ENCODE measurements around the gene GAS1. TPM values are rescaled to one million over a fixed set of nuclear protein-coding genes. Genes with fewer than 3 reads are reported as not detected.

Gene GAS1
- total and polyA plus RNA-seq, 4 donors, result 3.6 to 111 (median 57.2) TPM

- H3K27ac ChIP-seq (ENCODE audit: low read depth in 1 of 2, low read length in 2 of 2), result no peak overlapping the region
- H3K36me3 ChIP-seq (ENCODE audit: control insufficient read depth in 1 of 2, insufficient read depth in 2 of 2, low read length in 1 of 2), result no peaks in the 10 kb centered on the region
- H3K4me1 ChIP-seq (ENCODE audit: control insufficient read depth in 1 of 2, insufficient read depth in 2 of 2, low read length in 2 of 2), result no peaks in the 10 kb centered on the region
- no peaks in the 10 kb centered on the region for H3K27me3 ChIP-seq (ENCODE audit: control insufficient read depth in 1 of 2, insufficient read depth in 2 of 2, low read length in 1 of 2)
- intact Hi-C loops (cut with DNase I), result no loop called here
- DNase-seq (no peak), ATAC-seq (ENCODE audit: low FRiP score) (no peak)
- no peaks in the 10 kb centered on the region for H3K9me3 ChIP-seq (ENCODE audit: control insufficient read depth, low read length)
- H3K4me3 ChIP-seq (ENCODE audit: low read length in 2 of 2), result no peak overlapping the region
Measured at GRCh38 chr9:86971742-86972141, 24.4 kb upstream of the GAS1 start.

DNA sequence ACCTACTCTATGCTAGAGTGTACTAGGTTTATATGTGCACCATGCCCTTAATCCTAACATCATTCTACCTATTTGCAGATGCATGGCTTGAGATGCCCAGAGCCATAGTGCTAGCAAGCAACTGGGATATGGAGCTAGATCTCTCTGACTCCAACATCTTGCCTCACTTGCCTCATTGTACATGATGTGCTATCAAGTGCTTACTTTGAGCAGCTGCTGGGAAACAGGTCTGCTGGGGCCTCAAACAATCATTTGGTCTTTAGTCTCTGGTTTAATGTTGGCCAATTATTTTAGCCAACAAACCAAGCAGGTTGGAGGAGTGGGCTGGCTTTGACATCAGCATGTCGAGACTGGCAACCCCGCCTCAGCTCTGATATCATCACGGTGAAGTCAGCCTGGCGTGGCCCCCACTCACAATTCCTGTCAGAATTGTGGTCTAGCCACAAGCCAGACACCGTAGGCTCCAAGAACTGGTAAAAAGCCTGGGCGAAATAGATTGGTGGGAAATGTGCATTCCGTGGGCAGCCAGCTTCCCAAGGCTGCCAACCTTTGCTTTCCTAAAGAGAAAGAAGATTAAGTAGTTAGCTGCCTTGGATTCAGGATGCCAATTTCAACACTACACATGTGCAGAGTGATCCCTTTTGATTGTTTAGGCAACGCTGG is 21.1 kb upstream of the GAS1 start:
- H3K4me1 ChIP-seq (ENCODE audit: control insufficient read depth in 1 of 2, insufficient read depth in 2 of 2, low read length in 2 of 2), result peaks cover 0 to 2% of the 10 kb centered on the region in 2 donors
- intact Hi-C loops (cut with DNase I), result no loop called here
- H3K36me3 ChIP-seq (ENCODE audit: control insufficient read depth in 1 of 2, insufficient read depth in 2 of 2, low read length in 1 of 2), result no peaks in the 10 kb centered on the region
- H3K9me3 ChIP-seq (ENCODE audit: control insufficient read depth, low read length), result no peaks in the 10 kb centered on the region
- WGBS, 2 donors, result 25 to 39% methylated on average over 8 of the region's 8 CpGs
- DNase-seq (peak; percentile 62 to 80), ATAC-seq (ENCODE audit: low FRiP score) (no peak)
- H3K4me3 ChIP-seq (ENCODE audit: low read length in 2 of 2), result no peak overlapping the region
- H3K27me3 ChIP-seq (ENCODE audit: control insufficient read depth in 1 of 2, insufficient read depth in 2 of 2, low read length in 1 of 2), result no peaks in the 10 kb centered on the region
- no peak overlapping the region for H3K27ac ChIP-seq (ENCODE audit: low read depth in 1 of 2, low read length in 2 of 2)

DNA sequence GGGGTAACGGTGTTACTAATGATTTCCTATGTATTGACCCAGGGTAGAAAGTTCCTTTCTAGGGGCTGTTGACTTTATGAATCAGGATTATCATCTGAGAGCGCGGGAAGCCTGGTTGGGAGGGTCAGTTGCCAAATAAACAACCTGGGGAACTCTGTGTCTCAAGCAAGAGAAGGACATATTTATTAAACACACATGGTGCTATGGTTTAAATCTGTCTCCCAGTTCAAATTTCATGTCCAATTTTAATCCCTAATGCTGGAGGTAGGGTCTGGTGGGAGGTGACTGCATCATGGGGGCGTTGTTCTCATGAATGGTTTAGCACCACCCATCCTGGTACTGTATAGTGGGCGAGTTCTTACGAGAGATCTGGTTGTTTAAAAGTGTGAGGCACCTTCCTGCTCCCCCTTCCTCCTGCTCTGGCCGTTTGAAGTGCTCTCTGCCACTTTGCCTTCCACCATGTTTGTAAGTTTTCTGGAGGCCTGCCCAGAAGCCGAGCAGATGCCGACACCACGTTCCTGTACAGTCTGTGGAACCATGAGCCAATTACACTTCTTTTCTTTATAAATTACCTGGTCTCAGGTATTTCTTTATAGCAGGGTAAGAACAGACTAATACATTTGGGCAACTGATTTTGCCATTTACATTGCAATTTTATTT is 19.7 kb upstream of the GAS1 start:
- no peak overlapping the region for H3K4me3 ChIP-seq (ENCODE audit: low read length in 2 of 2)
- ATAC-seq (ENCODE audit: low FRiP score), result no peak
- intact Hi-C loops (cut with DNase I), result no loop called here
- H3K9me3 ChIP-seq (ENCODE audit: control insufficient read depth, low read length), result no peaks in the 10 kb centered on the region
- H3K27ac ChIP-seq (ENCODE audit: low read depth in 1 of 2, low read length in 2 of 2), result no peak overlapping the region
- no peaks in the 10 kb centered on the region for H3K36me3 ChIP-seq (ENCODE audit: control insufficient read depth in 1 of 2, insufficient read depth in 2 of 2, low read length in 1 of 2)
- H3K27me3 ChIP-seq (ENCODE audit: control insufficient read depth in 1 of 2, insufficient read depth in 2 of 2, low read length in 1 of 2), result no peaks in the 10 kb centered on the region
- H3K4me1 ChIP-seq (ENCODE audit: control insufficient read depth in 1 of 2, insufficient read depth in 2 of 2, low read length in 2 of 2), result peaks cover 0 to 2% of the 10 kb centered on the region in 2 donors
- no peak for DNase-seq
- WGBS, 2 donors, result 73 to 75% methylated on average over 10 of the region's 10 CpGs

DNA sequence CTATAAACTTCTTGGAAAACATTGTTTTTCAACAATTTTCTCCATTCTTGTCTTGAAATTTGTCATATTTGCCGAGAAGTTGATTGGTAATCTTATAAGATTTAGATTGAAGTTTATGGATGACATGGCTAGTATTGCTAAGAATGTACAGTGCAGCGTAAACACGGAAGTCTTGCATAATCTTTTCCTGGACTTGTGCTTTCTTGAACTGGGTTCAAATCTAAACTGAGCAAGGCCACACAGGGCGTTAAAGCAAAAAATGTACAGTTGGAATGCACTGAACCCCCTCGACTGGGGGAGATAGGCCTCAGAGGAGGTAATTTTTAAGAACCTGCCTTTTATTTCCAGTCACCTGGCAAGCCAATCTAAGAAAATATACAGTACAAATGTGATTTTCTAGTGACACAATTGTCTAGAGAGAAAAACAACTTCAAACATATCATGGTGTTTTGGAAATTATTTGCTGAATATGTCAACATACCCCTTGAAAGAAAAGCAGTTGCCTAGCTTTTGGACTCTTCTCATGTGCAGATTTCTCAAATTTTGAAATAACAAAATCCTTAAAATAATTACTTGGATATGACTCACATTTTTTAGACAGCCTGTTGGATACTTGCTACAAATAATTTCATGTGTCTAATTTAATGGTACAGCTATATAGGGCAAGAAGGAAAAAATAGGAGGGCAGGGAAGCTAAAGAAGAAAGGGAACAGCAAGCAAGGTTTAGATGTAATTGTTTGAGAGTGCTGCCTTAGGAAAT is 18.5 kb upstream of the GAS1 start:
- no peak overlapping the region for H3K4me3 ChIP-seq (ENCODE audit: low read length in 2 of 2)
- WGBS, 2 donors, result 17 to 23% methylated on average over 5 of the region's 5 CpGs
- DNase-seq, result no peak
- peak; percentile 51 for ATAC-seq (ENCODE audit: low FRiP score)
- peaks cover 0 to 2% of the 10 kb centered on the region in 2 donors for H3K4me1 ChIP-seq (ENCODE audit: control insufficient read depth in 1 of 2, insufficient read depth in 2 of 2, low read length in 2 of 2)
- no peaks in the 10 kb centered on the region for H3K36me3 ChIP-seq (ENCODE audit: control insufficient read depth in 1 of 2, insufficient read depth in 2 of 2, low read length in 1 of 2)
- intact Hi-C loops (cut with DNase I), result no loop called here
- H3K27ac ChIP-seq (ENCODE audit: low read depth in 1 of 2, low read length in 2 of 2), result peak overlapping the region in 1 of 2 donors; percentile 55
- H3K9me3 ChIP-seq (ENCODE audit: control insufficient read depth, low read length), result no peaks in the 10 kb centered on the region
- no peaks in the 10 kb centered on the region for H3K27me3 ChIP-seq (ENCODE audit: control insufficient read depth in 1 of 2, insufficient read depth in 2 of 2, low read length in 1 of 2)

- Histone ChIP-seq H3K4me3 (ENCODE audit: low read length in 2 of 2) (no peak overlapping the region), H3K9me3 (ENCODE audit: control insufficient read depth, low read length) (no peaks in the 10 kb centered on the region), H3K27ac (ENCODE audit: low read depth in 1 of 2, low read length in 2 of 2) (no peak overlapping the region), H3K36me3 (ENCODE audit: control insufficient read depth in 1 of 2, insufficient read depth in 2 of 2, low read length in 1 of 2) (no peaks in the 10 kb centered on the region), H3K27me3 (ENCODE audit: control insufficient read depth in 1 of 2, insufficient read depth in 2 of 2, low read length in 1 of 2) (no peaks in the 10 kb centered on the region), H3K4me1 (ENCODE audit: control insufficient read depth in 1 of 2, insufficient read depth in 2 of 2, low read length in 2 of 2) (peaks cover 0 to 2% of the 10 kb centered on the region in 2 donors)
- intact Hi-C loops (cut with DNase I), result no loop called here
- 75 to 81% methylated on average over 9 of the region's 9 CpGs for WGBS, 2 donors
- ATAC-seq (ENCODE audit: low FRiP score), result no peak
- DNase-seq, result no peak
Measured at GRCh38 chr9:86962692-86963091, 15.4 kb upstream of the GAS1 start.

GRCh38 chr9:86960938-86961337 is 13.6 kb upstream of the GAS1 start:
- ATAC-seq (ENCODE audit: low FRiP score), result no peak
- Histone ChIP-seq H3K27ac (ENCODE audit: low read depth in 1 of 2, low read length in 2 of 2) (no peak overlapping the region), H3K4me1 (ENCODE audit: control insufficient read depth in 1 of 2, insufficient read depth in 2 of 2, low read length in 2 of 2) (peaks cover 0 to 2% of the 10 kb centered on the region in 2 donors), H3K27me3 (ENCODE audit: control insufficient read depth in 1 of 2, insufficient read depth in 2 of 2, low read length in 1 of 2) (no peaks in the 10 kb centered on the region), H3K36me3 (ENCODE audit: control insufficient read depth in 1 of 2, insufficient read depth in 2 of 2, low read length in 1 of 2) (no peaks in the 10 kb centered on the region), H3K9me3 (ENCODE audit: control insufficient read depth, low read length) (no peaks in the 10 kb centered on the region), H3K4me3 (ENCODE audit: low read length in 2 of 2) (no peak overlapping the region)
- intact Hi-C loops (cut with DNase I), result no loop called here
- WGBS, 2 donors, result 90 to 92% methylated on average over 6 of the region's 6 CpGs
- DNase-seq, result no peak

GRCh38 chr9:86958203-86958602 is 10.9 kb upstream of the GAS1 start:
- H3K27me3 ChIP-seq (ENCODE audit: control insufficient read depth in 1 of 2, insufficient read depth in 2 of 2, low read length in 1 of 2), result no peaks in the 10 kb centered on the region
- 91 to 93% methylated on average over 1 of the region's 1 CpG for WGBS, 2 donors
- intact Hi-C loops (cut with DNase I), result no loop called here

DNA sequence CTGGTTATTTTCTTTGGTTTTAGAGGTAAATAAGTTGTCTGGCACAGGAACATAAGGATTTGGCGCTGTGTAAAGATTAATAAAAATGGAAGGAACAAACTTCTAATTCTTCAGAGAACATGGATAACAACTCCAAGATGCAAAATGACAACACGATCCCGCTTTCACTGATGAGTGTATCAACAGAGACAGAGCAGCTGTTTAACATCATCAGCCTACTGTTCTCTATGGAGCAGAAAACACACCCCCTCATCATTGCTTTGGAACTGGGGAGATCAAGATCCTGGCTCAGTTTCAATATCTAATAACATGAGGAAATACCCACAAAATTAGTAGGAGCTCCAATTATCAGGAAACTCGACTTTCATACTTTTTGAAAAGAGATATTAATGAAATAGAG is 8.3 kb upstream of the GAS1 start:
- Histone ChIP-seq H3K27me3 (ENCODE audit: control insufficient read depth in 1 of 2, insufficient read depth in 2 of 2, low read length in 1 of 2) (no peaks in the 10 kb centered on the region), H3K27ac (ENCODE audit: low read depth in 1 of 2, low read length in 2 of 2) (no peak overlapping the region), H3K4me3 (ENCODE audit: low read length in 2 of 2) (no peak overlapping the region), H3K4me1 (ENCODE audit: control insufficient read depth in 1 of 2, insufficient read depth in 2 of 2, low read length in 2 of 2) (no peaks in the 10 kb centered on the region), H3K9me3 (ENCODE audit: control insufficient read depth, low read length) (no peaks in the 10 kb centered on the region), H3K36me3 (ENCODE audit: control insufficient read depth in 1 of 2, insufficient read depth in 2 of 2, low read length in 1 of 2) (no peaks in the 10 kb centered on the region)
- WGBS, 2 donors, result 88 to 91% methylated on average over 4 of the region's 4 CpGs
- DNase-seq (no peak), ATAC-seq (ENCODE audit: low FRiP score) (no peak)
- intact Hi-C loops (cut with DNase I), result no loop called here

More at GRCh38 chr9:86958203-86958602, 10.9 kb upstream of the GAS1 start:
- H3K36me3 ChIP-seq (ENCODE audit: control insufficient read depth in 1 of 2, insufficient read depth in 2 of 2, low read length in 1 of 2), result no peaks in the 10 kb centered on the region
- no peaks in the 10 kb centered on the region for H3K4me1 ChIP-seq (ENCODE audit: control insufficient read depth in 1 of 2, insufficient read depth in 2 of 2, low read length in 2 of 2)
- ATAC-seq (ENCODE audit: low FRiP score) (no peak), DNase-seq (no peak)
- no peak overlapping the region for H3K27ac ChIP-seq (ENCODE audit: low read depth in 1 of 2, low read length in 2 of 2)
- no peaks in the 10 kb centered on the region for H3K9me3 ChIP-seq (ENCODE audit: control insufficient read depth, low read length)
- no peak overlapping the region for H3K4me3 ChIP-seq (ENCODE audit: low read length in 2 of 2)

All from aorta (tissue), 5 donors.